Psoas muscle (tissue), 8 donors: ENCODE data around the gene HECTD1. TPM values are rescaled to one million over a fixed set of nuclear protein-coding genes. Genes with fewer than 3 reads are reported as not detected.

ENCODE experiments used
- ATAC-seq, 4 donors: fragments of 200-7000 bp; cut with Tn5 transposase; one replicate each; pipeline ENCODE4 v1.9.1; 2020; ENCODE audit warnings: moderate library complexity in 3 of 4, mild to moderate bottlenecking in 2 of 4
- DNase-seq, 2 donors: peaks; one replicate each; pipeline ENCODE4 v3.0.0-alpha.2; 2020
- H3K27ac ChIP-seq: fragments of 200-600 bp; one replicate; pipeline ENCODE4 v1.8.0; 2022
- H3K27me3 ChIP-seq, 3 donors: fragments of 200-600 bp in 1 of 3; one replicate each; pipeline versions ENCODE4 v1.6.1 to v1.8.0; 2013 to 2022; ENCODE audit warnings: low read length in 2 of 3, mild to moderate bottlenecking in 2 of 3, moderate library complexity in 1 of 3; ENCODE audit not compliant: insufficient read depth in 3 of 3
- H3K36me3 ChIP-seq, 2 donors: fragments of 200-600 bp in 1 of 2; one replicate each; pipeline versions ENCODE4 v1.6.1 to v1.8.0; 2013 to 2022; ENCODE audit warnings: low read depth in 1 of 2, mild to moderate bottlenecking in 1 of 2, moderate library complexity in 1 of 2; ENCODE audit not compliant: insufficient read depth in 1 of 2
- H3K4me1 ChIP-seq: fragments of 200-600 bp; one replicate; pipeline ENCODE4 v1.8.0; 2022
- H3K4me3 ChIP-seq: fragments of 200-600 bp; one replicate; pipeline ENCODE4 v1.8.0; 2022; ENCODE audit warnings: mild to moderate bottlenecking
- H3K9me3 ChIP-seq: fragments of 200-600 bp; one replicate; pipeline ENCODE4 v1.8.0; 2022
- CTCF ChIP-seq: fragments of 200-600 bp; IDR thresholded peaks from one replicate; pipeline ENCODE4 v1.8.0; 2022; ENCODE audit warnings: antibody characterized with exemption
- WGBS, 3 donors: extraction: QIAGEN DNeasy Blood & Tissue Kit; methylation state at CpG; one replicate each; pipeline versions ENCODE4 v1.1.6 to v1.1.7; 2013; 5-methylcytosine and 5-hydroxymethylcytosine counted together
- intact Hi-C, 2 donors: fragments of 100-400 bp; cut with DNase I; formaldehyde crosslinking; loops; one replicate each; pipeline versions ENCODE4 v1.11.0 to v1.14.2; 2022
- polyA plus RNA-seq, 3 donors: library from polyadenylated mRNA; stranded (reverse); fragments of 200-250 nt; gene quantifications; one replicate each; pipeline ENCODE4 v1.2.3, GENCODE V29; 2013
- total RNA-seq, 4 donors: library from RNA; stranded (reverse); fragmentation: NEBNext Ultra II Directional in 2 of 4; extraction: Animal tissue kit (Norgen Biotek cat#: 25700) in 2 of 4; gene quantifications; one replicate each; pipeline versions ENCODE4 v1.2.1 to v1.2.4, GENCODE V29; 2021 to 2023
- donor health status: healthy with polysubstance abuse.
- donor health status: DM: no; HTN: no; CAD: no; lungs with moderate emphysema.
- donor health status: Bipolar disorder and iron deficiency.
- donor health status: healthy.
- donor health status: DM: yes; HTN: yes; CAD: no.
- donor health status: DM: no; HTN: no; CAD: no.
- donor health status: DM: no; HTN: no; CAD: no.
- donor health status: DM: yes; HTN: yes; CAD: no.

HECTD1 gene
- total and polyA plus RNA-seq, 7 donors, result 151 to 405 (median 217) TPM

GRCh38 chr14:31181271-31181670, 26.3 kb downstream of the HECTD1 start:
- WGBS, 3 donors, result 73 to 80% (median 74%) methylated on average over 3 of the region's 3 CpGs
- peaks cover 0 to 44% of the 10 kb centered on the region in 2 donors for H3K36me3 ChIP-seq
- no peak overlapping the region for H3K27ac ChIP-seq
- intact Hi-C loops, result no loop called here
- no peaks in the 10 kb centered on the region for H3K4me1 ChIP-seq
- ATAC-seq, result no peak
- no peaks in the 10 kb centered on the region for H3K27me3 ChIP-seq
- no peak for DNase-seq
- TF ChIP-seq CTCF, result no peak
- no peak overlapping the region for H3K4me3 ChIP-seq
- no peaks in the 10 kb centered on the region for H3K9me3 ChIP-seq

DNA sequence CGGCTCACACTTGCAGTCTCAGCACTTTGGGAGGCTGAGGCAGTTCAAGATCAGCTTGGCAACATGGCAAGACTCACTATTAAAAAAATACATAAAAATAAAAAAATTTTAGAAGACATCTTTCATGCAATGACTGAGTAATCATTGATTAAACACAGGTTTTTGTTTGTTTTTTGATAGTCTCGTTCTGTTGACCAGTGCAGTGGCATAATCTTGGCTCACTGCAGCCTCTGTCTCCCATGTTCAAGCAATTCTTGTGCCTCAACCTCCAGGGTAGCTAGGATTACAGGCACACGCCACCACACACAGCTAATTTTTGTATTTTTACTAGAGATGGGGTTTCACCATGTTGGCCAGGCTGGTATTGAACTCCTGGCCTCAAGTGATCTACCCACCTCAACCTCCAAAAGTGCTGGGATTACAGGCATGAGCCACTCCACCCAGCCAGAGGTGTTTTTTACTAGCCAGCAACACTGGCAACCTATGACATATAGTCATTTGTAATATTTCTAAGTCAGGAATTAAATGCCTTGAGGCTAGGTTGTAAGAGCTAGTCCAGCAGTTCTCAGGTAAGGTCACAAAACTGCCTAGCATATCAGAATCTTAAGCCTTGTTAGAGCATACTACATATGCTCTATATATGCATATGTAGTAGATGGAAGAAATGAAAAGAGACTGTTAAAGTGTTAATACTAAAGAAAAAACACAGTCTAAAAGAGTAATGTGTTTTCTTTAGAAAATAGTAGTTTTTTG, 27.1 kb downstream of the HECTD1 start:
- Histone ChIP-seq H3K27me3 (no peaks in the 10 kb centered on the region), H3K9me3 (no peaks in the 10 kb centered on the region), H3K27ac (no peak overlapping the region), H3K36me3 (peaks cover 0 to 50% of the 10 kb centered on the region in 2 donors), H3K4me1 (no peaks in the 10 kb centered on the region), H3K4me3 (no peak overlapping the region)
- no peak for DNase-seq
- peak in 1 of 4 donors; percentile 19 for ATAC-seq
- WGBS, 3 donors, result 87 to 91% (median 91%) methylated on average over 3 of the region's 3 CpGs
- intact Hi-C loops, result no loop called here
- no peak for TF ChIP-seq CTCF

- DNase-seq (no peak), ATAC-seq (no peak)
- Histone ChIP-seq H3K27me3 (no peaks in the 10 kb centered on the region), H3K4me1 (peaks cover 4% of the 10 kb centered on the region), H3K36me3 (peaks cover 8 to 92% of the 10 kb centered on the region in 2 donors), H3K4me3 (no peak overlapping the region), H3K27ac (no peak overlapping the region), H3K9me3 (no peaks in the 10 kb centered on the region)
- 95 to 98% (median 95%) methylated on average over 4 of the region's 4 CpGs for WGBS, 3 donors
- intact Hi-C loops, result no loop called here
- TF ChIP-seq CTCF, result no peak
Observed at GRCh38 chr14:31174433-31174832, 33.2 kb downstream of the HECTD1 start.

DNA sequence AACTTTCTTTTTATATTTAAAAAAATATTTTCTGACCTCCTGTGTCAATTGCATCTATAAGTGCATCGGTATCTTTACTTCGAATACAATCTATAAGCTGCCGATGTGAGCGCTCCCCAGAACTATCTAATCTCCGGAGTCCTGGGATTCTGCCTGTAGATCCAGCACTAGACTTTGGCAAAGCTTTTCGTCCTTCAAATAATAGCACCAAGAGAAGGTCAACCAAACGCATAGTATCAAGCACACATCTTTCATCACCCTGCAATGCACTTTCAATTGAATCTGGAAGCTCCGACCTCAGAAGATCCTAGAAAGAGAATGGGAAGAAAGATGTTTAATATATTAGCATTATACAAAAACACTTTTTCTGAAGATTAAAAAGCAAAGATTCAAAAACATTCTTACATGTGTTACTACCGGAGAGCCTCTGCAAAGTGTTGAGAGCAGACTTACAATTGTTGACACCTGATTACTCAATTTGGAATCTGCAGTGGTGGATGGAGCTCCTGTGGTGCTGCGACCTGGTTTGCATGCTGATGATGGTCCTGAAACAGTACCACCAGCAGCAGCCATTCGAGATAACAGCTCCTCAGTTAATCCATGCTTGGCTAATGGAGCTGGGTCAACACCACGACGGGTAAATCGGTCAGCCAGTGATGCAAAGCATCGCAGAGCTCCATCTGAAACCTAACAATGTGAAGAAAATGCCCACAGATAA, 34.3 kb downstream of the HECTD1 start:
- peaks cover 4% of the 10 kb centered on the region for H3K4me1 ChIP-seq
- intact Hi-C loops, result no loop called here
- no peaks in the 10 kb centered on the region for H3K27me3 ChIP-seq
- H3K9me3 ChIP-seq, result no peaks in the 10 kb centered on the region
- no peak for TF ChIP-seq CTCF
- H3K27ac ChIP-seq, result peak overlapping the region; percentile 53
- no peak for ATAC-seq
- H3K36me3 ChIP-seq, result peaks cover 8 to 100% of the 10 kb centered on the region in 2 donors
- no peak overlapping the region for H3K4me3 ChIP-seq
- 84 to 91% (median 85%) methylated on average over 15 of the region's 15 CpGs for WGBS, 3 donors
- no peak for DNase-seq
